ENCODE data around the gene TEP1.

DNA sequence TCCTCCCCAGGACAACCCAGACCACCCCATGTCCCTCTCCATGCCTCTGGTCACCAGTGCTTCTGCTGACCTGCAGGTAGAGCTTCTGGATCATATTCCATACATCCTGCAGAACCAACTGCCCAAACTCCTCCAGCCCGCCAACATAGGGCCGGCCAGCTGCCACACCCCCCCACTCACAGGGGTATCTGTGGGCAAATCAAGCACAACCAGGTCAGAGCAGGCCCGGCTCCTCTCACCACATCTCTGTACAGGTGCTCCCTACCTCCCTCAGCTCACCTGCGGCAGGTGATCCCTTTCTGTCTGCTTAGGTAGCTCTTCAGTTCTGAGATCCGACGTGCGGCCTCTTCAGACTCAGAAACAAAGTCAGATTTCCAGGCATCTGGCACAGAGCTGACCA is 29.0 kb downstream of the TEP1 start:
- TF ChIP-seq, protein P1, sequence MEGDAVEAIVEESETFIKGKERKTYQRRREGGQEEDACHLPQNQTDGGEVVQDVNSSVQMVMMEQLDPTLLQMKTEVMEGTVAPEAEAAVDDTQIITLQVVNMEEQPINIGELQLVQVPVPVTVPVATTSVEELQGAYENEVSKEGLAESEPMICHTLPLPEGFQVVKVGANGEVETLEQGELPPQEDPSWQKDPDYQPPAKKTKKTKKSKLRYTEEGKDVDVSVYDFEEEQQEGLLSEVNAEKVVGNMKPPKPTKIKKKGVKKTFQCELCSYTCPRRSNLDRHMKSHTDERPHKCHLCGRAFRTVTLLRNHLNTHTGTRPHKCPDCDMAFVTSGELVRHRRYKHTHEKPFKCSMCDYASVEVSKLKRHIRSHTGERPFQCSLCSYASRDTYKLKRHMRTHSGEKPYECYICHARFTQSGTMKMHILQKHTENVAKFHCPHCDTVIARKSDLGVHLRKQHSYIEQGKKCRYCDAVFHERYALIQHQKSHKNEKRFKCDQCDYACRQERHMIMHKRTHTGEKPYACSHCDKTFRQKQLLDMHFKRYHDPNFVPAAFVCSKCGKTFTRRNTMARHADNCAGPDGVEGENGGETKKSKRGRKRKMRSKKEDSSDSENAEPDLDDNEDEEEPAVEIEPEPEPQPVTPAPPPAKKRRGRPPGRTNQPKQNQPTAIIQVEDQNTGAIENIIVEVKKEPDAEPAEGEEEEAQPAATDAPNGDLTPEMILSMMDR (IDR thresholded peaks at IDR 0.05): no peak
- TF ChIP-seq POLR2A (IDR thresholded peaks at IDR 0.05): no peak
